GM12891 (cell line): ENCODE results near the gene CTSW.

ENCODE experiments used
- PAX5 ChIP-seq: IDR thresholded peaks from 2 replicates; pipeline ENCODE4 v1.6.1; 2011; ENCODE audit warnings: low read length, moderate library complexity, mild to moderate bottlenecking; ENCODE audit not compliant: insufficient read depth, severe bottlenecking
- POLR2A ChIP-seq: IDR thresholded peaks from 2 replicates; pipeline ENCODE4 v1.6.1; 2011; ENCODE audit warnings: low read depth, low read length, control low read depth
- POLR2AphosphoS5 ChIP-seq: IDR thresholded peaks from 2 replicates; pipeline ENCODE4 v1.6.1; 2011; ENCODE audit warnings: low read depth, low read length, control low read depth
- POU2F2 ChIP-seq: IDR thresholded peaks from 2 replicates; pipeline ENCODE4 v1.6.1; 2011; ENCODE audit warnings: low read depth, mild to moderate bottlenecking, control low read depth, low read length, moderate library complexity
- SPI1 ChIP-seq: IDR thresholded peaks from 2 replicates; pipeline ENCODE4 v1.6.1; 2011; ENCODE audit warnings: low read depth, low read length, control low read depth
- TAF1 ChIP-seq: IDR thresholded peaks from 2 replicates; pipeline ENCODE4 v1.6.1; 2011; ENCODE audit warnings: low read depth, low read length, control low read depth

DNA sequence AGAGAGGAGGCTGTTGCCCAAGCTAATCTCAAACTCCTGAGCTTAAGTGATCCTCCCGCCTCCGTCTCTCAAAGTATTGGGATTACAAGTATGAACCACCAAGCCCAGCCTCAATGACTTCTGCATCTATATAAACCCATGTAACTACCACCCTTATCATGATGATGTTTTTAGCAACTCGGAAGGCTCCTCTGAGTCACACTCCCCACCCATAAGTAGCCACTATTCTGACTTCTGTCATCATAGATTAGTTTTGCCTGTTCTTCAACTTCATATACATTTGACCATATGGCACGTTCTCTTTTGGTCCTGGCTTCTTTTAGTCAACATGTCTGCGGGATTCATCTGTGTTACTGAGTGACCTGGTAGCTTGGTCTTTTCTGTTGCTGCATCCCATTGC is 27.0 kb downstream of the CTSW start:
- TF ChIP-seq POLR2AphosphoS5, result no peak
- TF ChIP-seq POLR2A, result no peak
- no peak for TF ChIP-seq TAF1
- no peak for TF ChIP-seq PAX5
- no peak for TF ChIP-seq POU2F2
- no peak for TF ChIP-seq SPI1
